HG03066 (cell line): ENCODE data around the gene LYSMD2.
A peak's percentile ranks its signal among the peaks of the same experiment; 100 is the strongest.

Experiments
- ATAC-seq: cut with Tn5 transposase; IDR thresholded peaks from one replicate; pipeline ENCODE4 v1.9.1; 2021; ENCODE audit warnings: low read depth; ENCODE audit not compliant: unreplicated experiment

The LYSMD2 gene

DNA sequence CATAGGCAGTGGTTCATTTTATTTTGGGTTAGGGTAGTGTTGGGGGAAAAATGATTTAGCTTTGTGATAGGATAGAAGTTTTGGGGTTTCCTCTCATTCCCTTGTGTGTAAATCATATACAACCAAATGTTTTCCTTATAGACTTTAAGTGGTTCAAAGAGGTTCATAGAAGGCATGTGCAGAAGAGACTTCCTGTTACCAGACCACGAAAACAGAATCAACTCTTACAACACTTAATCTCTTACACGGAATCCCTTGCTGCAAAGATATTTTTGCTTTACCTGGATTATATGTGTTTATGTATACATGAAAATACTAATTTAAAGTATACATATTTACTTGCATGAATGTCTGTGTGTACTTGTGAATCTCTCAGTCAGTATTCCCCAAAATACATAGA, 16.8 kb upstream of the LYSMD2 start:
- ATAC-seq = no peak

DNA sequence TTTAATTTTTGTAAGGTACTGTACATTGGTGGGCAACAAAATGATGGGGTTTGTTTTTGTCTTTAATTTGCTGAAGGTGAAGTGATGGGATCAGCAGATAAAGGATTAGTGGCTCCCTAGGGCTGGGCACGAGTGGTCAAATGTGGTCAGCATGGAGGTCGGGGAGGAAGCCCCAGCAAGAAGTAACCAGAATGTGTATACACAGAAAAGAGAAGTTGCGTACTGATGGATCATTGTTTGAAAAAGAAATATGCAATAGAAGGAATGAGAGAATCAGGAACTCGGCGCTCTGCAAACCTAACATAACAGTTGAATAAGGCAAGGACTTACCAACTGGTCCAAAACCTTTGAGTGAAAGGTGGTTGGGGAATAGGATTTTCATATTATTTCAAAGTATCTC, 15.4 kb upstream of the LYSMD2 start:
- no peak for ATAC-seq

DNA sequence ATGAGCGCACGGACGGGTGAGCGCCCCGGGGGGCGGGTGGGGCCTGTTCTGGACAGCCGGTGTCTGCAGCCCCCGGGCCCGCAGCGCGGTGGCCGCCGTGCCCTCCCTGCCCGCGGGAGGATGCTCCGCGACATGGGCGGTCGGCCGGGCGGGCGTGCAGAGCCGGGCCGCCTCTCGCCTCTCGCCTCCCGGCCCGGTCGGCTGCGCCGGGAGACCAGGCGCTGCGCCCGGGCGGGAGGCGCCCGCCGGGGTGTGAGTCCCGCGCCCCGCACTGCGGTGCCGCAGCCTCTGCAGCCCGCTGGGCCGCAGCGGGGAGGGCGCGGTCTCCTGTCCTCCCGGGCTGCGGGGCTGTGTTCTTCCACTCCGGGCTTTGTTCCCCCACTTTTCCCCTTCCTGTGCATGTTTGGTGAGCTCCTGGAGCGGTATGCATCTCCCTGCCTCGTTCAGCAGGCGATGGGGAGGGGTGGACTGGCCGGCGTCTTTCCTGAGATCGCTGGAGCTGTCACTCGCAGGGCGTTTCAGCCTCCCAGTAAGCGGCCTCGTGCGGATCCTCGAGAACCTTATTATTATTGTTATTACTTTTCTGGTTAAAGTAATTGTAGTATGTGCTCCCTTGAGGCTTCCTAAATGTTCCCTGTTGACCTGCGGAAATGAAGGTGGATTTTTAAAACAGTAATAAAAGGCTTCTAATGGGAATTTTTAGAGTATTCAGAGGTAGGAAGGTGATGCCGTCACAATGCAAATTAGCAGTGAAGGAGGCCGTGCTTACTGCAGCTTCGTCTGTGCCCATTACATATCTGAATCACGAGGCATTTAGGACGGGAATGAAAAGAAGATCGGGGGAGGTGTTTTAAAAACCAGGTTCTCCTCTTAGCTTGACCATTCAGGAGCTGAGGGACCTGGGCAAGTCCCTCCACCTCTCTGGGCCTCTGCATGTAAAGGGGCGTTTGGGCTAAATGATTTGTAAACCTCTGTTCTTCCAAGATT, 14.5 kb upstream of the LYSMD2 start:
- peak; percentile 46 for ATAC-seq

DNA sequence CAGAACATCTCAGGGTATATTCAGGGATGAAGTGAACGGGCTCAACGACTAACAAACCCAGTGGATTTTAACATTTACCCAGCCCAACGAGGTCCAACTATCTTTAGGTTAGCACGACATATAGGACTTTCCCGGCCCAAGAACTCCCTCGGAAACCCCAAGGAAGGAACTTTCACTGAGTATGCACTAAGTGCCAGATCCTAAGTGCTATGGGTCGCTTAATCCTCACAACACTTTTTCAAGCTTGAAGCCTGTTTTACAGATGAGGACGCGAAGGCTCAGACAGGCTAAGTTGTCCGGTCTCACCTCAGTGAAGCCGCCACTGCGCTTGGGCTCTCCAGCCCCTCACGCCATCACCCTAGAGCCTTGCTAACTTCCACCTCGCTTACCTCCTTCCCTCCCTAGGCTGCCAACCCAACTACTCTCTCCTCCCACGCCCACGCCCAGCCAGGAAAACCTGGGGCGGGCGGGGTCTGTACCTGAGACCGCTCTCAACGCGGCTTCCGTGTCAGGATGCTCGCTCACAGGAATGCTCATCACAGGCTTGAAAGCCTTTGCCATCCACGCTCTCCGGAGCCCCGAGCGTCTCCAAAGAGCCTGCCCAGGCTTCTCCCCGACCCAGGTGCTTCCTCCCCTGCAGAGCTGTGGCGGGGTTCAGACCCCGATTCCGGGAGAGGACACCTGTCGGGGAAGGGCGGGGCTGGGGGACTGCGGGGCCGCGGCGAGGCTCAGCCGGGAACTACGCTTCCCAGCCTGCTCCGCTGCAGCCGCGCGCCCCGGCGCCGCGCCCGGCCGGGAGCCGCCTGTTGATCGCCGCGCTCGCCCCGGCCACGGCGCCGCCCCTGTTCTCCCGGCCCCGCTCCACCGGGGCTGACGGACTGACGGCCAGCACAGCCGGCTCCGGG, 13.6 kb upstream of the LYSMD2 start, which contains the start of gene TMOD2:
Gene TMOD2 (plus strand): TSS at position 806 of the 905 bp plus-strand sequence. CDS start 14,845 bp downstream, outside the sequence.
- ATAC-seq = peak; percentile 73

DNA sequence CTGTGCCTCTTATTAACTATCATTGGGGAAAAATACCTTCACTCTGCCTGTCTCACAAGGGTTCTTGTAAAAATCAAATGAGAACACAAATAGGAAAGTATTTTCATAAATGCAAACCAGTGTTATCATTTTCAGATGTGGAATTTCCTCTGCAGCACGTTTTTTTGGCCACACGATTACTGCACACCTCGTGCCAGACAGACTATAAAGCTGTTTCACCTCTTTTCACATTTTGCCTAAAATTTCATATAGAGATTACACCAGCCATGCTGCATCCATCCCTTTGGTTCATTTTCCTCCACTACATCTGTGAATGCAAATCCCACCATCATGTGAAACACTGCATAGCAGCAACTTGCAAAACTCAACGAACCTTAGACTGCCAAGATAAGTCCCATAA, 12.7 kb upstream of the LYSMD2 start:
- ATAC-seq = no peak

DNA sequence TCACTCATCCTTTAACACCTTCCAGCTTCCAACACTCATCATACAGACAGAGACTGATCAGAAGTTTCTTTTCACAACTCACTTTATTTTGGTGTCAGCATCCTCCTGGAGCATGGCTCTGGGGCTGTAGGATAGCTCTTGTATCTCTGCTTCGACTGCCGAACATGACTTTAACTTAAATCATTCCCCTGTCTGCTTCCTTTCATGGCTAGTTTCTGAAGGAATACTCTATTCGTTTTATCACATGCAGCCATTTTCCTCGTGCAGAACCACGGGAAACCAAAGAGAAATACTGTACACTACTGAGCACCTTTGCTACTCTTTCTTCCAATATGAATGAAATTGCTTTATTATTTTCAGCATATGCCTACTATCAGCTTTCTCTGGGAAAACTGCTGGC, 11.9 kb upstream of the LYSMD2 start:
- ATAC-seq = no peak

DNA sequence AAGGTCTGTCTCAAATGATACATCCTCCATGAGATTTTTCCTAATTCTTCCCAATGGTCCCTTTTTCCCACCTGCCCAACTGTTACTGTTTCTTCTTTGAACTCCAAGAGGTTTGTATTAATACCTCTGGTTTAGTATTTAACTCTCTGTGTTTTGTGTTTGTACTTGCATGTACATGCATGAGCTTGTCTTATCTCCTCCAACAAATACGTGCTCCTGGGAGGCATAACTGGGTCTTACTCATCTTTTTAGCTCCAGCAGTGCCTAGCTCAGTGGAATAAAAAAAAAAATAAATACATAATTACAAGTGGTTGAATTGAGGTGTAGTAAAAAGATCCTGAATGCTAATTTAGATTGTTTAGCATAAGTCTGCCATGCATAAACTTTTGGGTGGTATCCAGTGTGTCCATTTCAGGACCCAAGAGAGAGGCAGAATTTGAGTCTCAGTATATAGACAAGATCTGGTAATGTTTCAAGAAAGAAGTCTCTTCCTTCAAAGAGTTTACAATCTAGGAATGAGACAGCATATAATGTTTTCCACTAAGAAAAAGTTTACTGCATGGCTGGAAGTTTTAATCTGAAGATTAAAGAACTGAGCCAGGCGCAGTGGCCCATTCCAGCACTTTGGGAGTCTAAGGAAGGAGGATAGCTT, 1.7 kb upstream of the LYSMD2 start:
- no peak for ATAC-seq

DNA sequence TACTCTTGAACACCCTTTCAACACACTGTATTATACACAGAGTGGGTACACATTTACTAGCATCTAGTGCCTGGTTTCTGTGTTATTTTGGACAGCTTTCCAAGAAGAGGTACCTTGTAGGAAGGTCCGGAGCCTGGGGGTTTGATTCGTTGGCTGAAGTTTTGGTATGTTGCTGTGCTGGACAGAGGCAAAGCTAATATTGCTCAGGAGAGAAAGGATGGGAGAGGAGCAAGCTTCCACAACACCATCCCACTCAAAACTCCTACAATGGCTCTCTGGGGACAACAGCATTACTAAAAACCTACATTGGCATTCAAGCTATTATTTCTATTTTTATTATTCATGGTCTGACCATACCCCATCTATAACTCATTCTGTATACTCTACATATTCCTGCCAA, 1.1 kb upstream of the LYSMD2 start:
- no peak for ATAC-seq

DNA sequence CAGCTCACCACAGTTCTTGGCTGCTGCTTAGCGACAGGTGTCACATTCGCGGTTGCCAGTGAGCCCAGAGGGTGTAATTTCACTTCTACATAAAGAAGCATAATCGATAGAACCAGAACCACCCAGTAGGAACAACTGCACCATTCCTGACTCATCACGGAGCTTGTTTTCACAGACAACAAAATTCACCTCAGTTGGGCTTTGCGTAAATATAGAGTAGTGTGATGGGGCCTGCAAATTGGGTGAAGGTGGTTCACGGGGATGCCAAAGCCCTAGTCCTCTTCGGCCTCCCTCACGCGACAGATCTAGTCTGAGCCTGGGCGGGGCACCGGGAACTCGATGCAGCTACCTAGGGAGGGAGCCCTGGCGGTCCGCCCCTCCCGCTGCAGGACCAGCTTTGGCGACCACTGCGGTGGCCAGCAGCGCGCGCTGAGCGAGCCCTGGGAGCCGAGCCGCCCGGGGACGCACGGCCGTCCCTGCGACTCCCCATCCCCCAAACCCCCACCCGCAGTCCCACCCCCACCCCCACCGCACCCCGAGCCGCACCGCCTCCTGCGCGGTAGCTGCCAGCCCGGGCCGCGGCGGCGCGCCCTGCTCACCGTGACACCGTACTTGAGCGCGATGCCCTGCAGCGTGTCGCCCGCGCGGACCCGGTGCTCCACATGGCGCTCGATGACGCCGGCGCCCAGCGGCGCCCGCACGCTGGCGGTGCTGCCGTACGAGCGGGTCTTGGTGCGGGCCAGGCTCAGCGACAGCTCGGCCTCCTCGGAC, 519 bp downstream of the LYSMD2 start:
- peak; percentile 20 for ATAC-seq

DNA sequence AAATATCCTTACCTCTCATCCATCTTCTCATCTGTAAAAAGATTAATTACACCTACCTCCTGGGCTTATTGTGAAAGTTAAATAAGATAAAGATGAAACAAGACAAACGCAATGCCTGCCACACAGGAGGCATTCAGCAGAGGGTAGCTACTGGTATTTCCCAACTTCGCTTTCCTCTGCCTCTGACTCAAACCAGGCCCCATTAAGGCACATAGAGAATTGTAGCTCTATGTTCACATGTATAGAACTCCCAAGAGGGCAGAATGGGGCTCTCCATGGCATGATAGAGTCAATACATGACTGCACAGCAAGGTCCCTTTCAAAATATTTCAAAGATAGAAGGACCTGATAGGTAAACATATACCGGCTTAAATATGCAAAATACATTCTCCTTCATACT, 1.4 kb downstream of the LYSMD2 start:
- ATAC-seq = no peak

DNA sequence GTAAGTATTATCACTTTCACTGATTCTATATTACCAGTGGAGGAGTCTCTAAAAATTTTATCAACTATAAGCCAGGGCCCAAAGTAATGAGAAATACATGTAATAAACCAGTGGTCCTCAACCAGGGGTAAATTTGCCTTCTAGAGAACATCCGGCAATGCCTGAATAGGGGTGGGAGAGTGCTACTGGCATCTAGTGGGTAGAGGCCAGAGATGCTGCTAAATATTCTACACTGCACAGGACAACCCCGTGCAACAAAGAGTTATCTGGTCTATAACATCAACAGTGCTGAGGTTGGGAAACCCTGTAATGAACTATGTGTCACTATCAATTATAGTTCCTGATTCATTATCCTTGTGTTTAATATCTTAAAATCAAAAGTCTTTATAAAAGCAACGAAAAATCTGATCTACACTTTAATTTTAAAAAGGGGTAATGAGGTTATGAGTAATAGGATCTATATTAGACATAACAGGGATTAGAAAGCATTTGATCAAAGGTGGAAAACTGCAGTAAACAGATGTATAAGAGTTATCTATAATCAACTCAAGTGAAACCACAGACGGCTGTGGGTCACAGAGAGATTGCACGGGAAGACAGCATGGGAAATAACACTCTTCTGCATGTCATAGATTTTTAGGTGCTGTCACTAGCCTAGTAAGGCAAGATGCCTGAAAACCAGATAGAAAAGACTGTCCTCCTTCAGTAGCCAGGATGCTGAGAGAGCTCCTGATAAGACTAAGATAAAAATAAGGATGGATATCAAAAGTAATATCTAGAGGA, 2.0 kb downstream of the LYSMD2 start:
- no peak for ATAC-seq

DNA sequence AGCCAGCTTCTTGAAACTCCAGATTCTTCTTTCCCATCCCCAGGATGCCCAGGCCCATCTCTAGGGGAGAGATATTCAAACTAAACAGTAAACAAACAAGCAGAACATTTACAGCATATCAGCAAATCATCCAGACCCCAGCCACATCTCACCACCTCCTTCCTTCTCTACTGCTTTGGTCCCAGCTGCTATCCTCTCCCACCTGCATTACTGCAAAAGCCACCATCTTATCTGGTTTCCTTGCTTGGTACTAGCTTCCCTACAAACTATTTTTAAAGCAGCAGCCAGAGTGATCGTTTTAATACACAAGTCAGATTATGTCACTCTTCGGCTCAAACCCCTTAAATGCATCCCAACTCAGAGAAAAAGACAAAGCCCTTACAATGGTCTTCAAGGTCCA, 4.8 kb downstream of the LYSMD2 start:
- ATAC-seq = no peak

DNA sequence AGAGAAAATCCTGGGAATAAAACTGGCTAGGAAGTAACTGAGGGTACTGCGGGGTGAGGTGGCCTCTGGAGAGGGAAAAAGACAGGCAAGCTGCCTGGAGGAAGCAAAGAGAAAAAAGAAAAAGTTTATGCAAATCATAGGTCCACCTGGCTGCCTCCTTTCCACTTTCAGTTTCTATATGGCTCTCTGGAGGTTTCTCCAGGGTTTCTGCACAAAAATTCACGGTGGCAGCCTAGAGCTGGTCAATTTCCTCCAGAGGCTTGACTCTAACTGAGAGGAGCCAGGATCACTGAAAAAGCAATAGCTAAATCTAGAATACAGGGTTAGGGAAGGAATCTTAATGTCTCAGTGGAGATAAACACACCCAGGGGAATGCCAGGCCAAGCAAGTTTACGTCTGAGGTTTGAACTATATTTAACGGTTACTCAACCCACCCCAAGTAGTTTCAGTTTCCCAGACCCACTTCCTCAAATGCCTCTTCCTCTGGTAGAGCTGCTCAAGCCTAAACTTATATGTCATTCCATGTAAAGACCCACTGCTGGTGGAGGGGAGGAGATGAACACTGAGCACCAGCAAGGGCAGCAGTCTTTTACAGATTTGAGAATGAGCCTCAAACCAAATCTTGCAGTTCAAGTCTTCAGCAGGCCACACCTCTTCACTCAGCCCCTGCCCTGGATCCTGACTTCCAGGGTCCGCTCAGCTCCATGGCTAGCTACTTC, 5.7 kb downstream of the LYSMD2 start:
- ATAC-seq = peak; percentile 56

DNA sequence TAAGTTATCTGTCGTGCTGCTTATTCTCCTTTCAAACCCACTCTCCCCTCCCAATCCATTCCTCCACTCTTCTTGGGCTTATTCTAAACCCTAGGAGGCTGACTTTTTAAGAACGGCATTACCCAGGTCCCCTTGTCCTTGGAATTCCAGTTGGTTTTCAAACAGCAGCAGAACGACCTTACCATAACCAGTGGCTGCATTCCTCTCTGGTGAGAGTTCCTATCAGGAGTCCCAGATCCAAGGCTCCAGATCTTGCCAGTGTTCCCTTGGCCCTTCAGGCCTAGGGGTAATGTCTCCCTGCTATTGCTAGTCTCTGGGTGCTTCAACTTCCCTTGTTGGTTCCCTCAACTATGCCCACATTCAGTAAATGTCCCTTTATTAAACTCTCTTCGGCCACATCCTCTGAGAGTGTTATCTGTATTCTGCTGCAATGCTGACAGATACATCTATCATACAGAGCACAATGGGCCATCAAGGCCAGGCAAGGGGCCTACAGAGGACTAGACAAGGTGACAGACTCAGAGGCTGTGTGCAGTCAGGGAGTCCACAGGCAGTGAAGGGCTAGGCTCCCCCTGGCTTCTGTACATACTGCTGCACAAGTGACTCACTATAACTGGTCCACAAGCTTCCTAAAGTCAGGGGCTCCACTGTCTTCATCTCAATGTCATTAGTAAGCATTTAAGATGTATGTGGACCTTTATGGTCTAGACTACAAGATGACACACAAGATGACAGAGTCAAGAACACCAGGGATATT, 10.1 kb downstream of the LYSMD2 start:
- no peak for ATAC-seq

DNA sequence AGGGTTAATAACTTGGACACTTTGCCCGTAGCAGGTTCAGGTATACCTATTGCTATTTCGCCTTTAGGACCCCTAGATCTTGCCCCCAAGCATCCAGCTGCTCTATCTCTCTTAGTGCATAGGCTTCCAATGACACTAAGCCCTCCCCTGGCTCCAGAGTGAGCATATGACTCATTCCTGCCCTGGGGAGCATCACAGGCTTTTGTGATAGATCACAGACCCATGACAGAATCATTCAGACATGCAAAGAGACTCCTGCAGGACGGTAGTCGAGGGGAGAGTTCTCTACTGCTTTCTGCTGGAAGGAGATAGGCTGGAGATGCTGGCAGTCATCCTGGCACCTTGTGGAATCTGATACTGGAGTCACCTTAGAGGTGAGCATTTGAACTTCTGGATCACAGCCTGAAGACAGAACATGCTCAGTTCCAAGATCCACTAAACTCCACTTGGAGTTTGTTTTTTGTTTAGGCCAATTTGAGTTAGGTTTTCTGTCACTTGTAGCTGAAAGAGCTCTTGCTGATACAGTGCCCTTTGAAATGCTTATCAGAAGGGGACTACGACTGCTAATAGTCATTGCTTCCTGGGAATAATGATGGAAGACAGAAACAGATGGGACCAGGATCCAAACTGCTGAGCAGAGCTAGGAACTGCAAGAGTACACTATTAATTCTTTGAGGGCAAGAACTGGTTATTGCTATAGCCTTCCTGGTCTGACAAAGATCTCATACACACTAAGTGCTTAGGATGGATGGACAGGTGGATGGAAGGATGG, 11.0 kb downstream of the LYSMD2 start:
- ATAC-seq = peak; percentile 75

DNA sequence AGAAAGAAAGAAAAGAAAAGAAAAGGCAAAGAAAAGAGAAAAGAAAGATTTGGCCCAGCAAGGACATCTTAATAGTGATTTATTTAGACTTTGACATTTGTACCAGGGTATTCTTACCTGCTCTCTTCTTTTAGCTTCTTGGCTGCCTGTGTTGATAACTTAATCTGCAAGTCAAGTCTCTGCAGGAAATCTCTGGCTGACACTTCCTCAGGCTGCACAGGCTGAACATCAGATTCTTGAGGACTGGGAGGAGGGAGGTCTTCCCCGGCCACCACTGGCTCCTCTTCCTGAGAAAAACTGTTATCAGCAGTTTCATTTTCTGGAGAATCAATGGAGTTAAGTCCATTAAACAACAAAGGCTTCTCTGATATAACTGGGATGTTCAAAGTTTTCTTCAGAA, 12.8 kb downstream of the LYSMD2 start:
- no peak for ATAC-seq

DNA sequence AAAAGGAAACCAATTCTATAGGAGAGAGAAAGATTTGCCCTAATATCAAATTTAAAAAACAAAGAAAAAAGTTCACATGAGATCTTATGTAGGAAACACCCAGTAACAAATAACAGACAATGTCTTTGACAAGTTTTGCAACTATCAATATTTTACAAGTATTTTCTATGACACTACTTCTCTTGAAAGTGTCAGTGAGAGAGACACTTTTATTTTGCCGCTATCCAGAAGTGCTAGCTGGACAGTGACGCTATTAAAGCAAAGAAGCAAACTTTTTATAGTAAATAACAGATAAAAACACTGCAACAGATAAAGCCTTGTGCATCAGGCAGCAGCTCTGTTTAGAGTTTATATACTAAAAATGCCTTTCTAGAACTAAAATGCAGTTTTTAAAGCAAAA, 13.3 kb downstream of the LYSMD2 start:
- ATAC-seq = no peak
